ENCODE measurements around the gene MINDY4.

Gene MINDY4

DNA sequence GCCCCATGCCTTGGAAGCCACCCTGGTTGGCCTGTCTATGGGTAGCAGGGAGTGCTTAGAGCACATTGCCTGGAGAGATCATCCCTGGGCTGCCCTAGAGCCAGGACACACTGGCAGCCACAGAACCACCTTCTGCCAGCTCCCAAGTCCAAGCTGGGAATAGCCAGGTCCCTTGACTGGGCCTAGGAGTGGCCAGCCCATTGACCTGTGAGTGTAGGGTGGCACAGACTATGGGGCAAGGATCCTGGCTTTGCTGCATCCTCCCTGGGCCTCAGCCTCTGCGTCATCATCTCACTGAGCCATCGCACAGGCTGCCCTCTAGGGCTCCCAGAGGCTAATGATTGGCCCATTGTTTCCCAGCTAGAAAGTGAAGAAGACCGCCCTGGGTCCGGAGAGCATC is 147.5 kb downstream of the MINDY4 start:
- Mint-ChIP-seq H3K27ac (no peak overlapping the region), H3K4me1 (no peaks in the 10 kb centered on the region), H3K27me3 (no peaks in the 10 kb centered on the region), H3K9me3 (no peaks in the 10 kb centered on the region), H3K36me3 (no peaks in the 10 kb centered on the region), H3K4me3 (no peak overlapping the region)

DNA sequence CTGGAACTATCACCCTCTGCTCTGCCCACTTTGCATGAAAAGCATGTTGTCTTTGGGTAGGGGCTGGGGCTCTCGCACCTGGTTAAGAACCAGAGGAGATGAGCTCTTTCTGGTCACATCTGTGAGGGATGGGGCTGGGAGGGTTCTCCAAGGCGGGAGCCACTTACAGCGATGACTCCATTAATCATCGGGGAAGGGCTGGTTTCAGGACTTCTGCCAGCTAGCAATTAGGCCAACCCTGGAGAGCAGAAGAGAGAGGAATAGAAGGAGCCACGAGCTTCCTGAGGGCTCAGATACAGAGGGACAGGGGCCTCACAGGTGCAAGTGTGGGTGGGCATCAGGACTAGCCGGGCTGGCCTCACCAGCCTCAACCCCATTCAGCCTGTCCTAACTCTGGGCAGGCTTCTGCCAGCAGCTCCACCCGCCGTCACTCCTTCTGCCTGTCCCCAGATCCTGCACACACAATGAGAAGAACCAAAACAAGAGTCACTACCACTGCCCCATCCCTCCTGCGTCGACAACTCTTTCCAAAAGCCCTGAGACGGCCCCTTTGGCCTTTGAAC is 148.9 kb downstream of the MINDY4 start:
- no peak overlapping the region for H3K27ac Mint-ChIP-seq

DNA sequence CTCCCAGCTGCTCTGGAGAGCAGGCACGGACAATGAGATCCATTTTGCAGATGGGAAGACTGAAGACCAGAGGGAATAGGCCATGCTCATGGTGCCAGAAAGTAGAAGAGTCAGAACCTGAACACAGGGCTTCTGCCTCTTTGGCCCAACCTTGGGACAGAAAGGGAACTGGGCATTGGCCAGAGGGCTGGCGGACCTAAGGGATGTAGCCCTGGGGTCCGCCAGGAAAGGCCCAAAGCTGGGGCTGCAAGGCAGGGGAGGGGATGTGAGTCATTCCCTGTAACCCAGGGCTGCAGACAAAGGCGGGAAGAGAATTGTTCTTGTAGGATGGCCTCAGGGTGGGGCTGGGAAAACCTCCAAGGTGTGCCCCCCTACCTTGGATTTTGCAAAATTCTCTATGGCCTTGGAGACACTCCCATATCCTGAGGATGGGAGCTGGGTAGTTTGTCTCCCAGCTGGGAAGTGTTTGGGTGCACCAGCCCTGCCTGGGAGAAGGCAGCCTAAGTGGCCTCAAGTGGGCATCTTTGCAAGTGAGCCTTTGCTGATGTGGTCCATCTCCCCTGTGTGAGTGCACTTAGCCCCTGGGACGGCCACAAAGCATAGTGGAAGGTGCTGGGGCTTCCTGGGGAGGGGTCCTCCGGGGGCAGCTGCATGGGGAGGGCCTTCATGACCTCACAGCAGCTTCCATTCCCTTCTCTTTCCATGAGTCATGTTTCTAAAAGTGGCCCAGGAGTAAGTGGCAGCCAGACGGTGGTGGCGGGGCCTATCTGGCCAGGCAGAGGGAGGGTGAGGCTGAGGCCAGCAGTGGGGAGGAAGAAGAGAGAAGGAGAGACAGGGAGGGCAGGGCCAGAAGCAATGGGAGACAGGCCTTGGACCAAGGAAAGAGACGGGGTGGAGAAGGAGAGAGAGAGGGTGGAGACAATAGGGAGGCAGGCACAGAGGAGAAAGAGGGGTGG is 149.6 kb downstream of the MINDY4 start:
- H3K9me3 Mint-ChIP-seq, result no peaks in the 10 kb centered on the region
- no peak overlapping the region for H3K4me3 Mint-ChIP-seq
- H3K27ac Mint-ChIP-seq, result no peak overlapping the region
- no peaks in the 10 kb centered on the region for H3K27me3 Mint-ChIP-seq
- no peaks in the 10 kb centered on the region for H3K4me1 Mint-ChIP-seq
- no peaks in the 10 kb centered on the region for H3K36me3 Mint-ChIP-seq

More for the DNA sequence above, 148.9 kb downstream of the MINDY4 start:
- Mint-ChIP-seq H3K4me1 (no peaks in the 10 kb centered on the region), H3K4me3 (no peak overlapping the region), H3K36me3 (no peaks in the 10 kb centered on the region), H3K27me3 (no peaks in the 10 kb centered on the region), H3K9me3 (no peaks in the 10 kb centered on the region)

- no peaks in the 10 kb centered on the region for H3K36me3 Mint-ChIP-seq
- H3K9me3 Mint-ChIP-seq, result no peaks in the 10 kb centered on the region
- H3K27ac Mint-ChIP-seq, result no peak overlapping the region
- no peak overlapping the region for H3K4me3 Mint-ChIP-seq
- no peaks in the 10 kb centered on the region for H3K4me1 Mint-ChIP-seq
- H3K27me3 Mint-ChIP-seq, result no peaks in the 10 kb centered on the region
These were observed 150.6 kb downstream of the MINDY4 start for GRCh38 chr7:30921540-30922401.

DNA sequence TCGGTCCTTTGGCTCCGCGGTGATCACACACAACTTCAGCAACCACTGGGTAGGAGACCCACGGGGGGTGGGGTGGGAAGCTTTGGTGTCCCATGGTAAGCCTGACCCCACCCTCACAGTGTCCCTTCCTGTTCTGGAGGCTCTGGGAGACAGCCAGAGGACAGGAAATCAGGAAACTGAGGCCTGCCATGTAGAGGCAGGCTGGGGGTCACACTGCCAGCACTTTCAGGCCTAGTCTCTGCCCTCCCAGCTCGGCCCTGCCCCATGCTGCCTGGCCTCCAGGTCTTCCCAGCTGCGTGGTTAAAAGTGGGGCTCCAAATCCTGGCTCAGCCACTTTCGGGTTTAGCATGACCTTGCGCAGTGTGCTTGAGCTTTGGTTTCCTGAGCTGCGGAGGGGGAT is 151.4 kb downstream of the MINDY4 start:
- Mint-ChIP-seq H3K4me1 (no peaks in the 10 kb centered on the region), H3K27ac (no peak overlapping the region)

GRCh38 chr7:30923009-30923773 is 152.0 kb downstream of the MINDY4 start:
- H3K9me3 Mint-ChIP-seq, result no peaks in the 10 kb centered on the region
- H3K36me3 Mint-ChIP-seq, result no peaks in the 10 kb centered on the region
- H3K27me3 Mint-ChIP-seq, result no peaks in the 10 kb centered on the region
- H3K27ac Mint-ChIP-seq, result no peak overlapping the region
- H3K4me3 Mint-ChIP-seq, result no peak overlapping the region
- no peaks in the 10 kb centered on the region for H3K4me1 Mint-ChIP-seq

More for the DNA sequence above, 151.4 kb downstream of the MINDY4 start:
- no peaks in the 10 kb centered on the region for H3K9me3 Mint-ChIP-seq
- no peaks in the 10 kb centered on the region for H3K36me3 Mint-ChIP-seq
- no peak overlapping the region for H3K4me3 Mint-ChIP-seq
- H3K27me3 Mint-ChIP-seq, result no peaks in the 10 kb centered on the region

DNA sequence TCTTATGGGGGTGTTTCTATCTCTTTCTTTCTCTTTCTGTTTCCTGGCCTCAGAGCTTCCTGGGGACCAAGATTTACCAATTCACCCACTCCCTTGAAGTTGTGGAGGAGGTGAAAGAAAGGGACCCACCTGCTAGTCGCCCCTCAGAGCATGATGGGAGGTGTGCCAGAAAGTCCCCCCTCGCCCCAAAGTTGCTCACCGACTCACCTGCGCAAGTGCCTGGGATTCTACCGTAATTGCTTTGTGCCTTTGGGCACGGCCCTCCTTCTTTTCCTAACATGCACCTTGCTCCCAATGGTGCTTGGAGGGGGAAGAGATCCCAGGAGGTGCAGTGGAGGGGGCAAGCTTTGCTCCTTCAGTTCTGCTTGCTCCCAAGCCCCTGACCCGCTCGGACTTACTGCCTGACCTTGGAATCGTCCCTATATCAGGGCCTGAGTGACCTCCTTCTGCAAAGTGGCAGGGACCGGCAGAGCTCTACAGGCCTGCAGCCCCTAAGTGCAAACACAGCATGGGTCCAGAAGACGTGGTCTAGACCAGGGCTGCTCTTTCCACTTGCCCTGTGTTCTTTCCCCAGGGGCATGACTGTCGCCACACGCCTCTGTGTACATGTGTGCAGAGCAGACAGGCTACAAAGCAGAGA is 152.7 kb downstream of the MINDY4 start:
- Mint-ChIP-seq H3K27ac (no peak overlapping the region), H3K4me1 (no peaks in the 10 kb centered on the region), H3K4me3 (no peak overlapping the region), H3K27me3 (no peaks in the 10 kb centered on the region), H3K9me3 (no peaks in the 10 kb centered on the region), H3K36me3 (no peaks in the 10 kb centered on the region)

DNA sequence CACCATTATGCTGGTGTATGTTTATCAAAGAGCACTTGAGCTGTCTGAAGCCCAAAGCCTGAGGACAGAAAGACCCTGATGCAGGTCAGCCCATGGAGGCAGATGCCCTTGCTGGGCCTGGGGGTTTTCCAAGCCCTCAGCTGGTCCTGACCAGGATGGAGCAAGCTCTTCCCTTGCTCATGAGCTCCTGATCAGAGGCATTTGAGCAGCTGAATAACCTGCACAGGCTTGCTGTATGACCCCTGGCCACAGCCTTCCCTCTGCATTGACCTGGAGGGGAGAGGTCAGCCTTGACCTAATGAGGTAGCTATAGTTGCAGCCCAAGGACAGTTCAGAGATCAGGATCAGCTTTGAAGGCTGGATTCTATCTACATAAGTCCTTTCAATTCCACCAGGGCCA is 153.4 kb downstream of the MINDY4 start:
- no peaks in the 10 kb centered on the region for H3K9me3 Mint-ChIP-seq
- H3K27me3 Mint-ChIP-seq, result no peaks in the 10 kb centered on the region
- H3K27ac Mint-ChIP-seq, result no peak overlapping the region
- no peaks in the 10 kb centered on the region for H3K36me3 Mint-ChIP-seq
- no peaks in the 10 kb centered on the region for H3K4me1 Mint-ChIP-seq
- H3K4me3 Mint-ChIP-seq, result no peak overlapping the region

- H3K4me1 Mint-ChIP-seq, result no peaks in the 10 kb centered on the region
- no peak overlapping the region for H3K4me3 Mint-ChIP-seq
- no peaks in the 10 kb centered on the region for H3K9me3 Mint-ChIP-seq
- H3K36me3 Mint-ChIP-seq, result no peaks in the 10 kb centered on the region
- no peak overlapping the region for H3K27ac Mint-ChIP-seq
- no peaks in the 10 kb centered on the region for H3K27me3 Mint-ChIP-seq
These were observed 153.9 kb downstream of the MINDY4 start for GRCh38 chr7:30925117-30925516.

GRCh38 chr7:30925913-30926312 is 154.7 kb downstream of the MINDY4 start:
- Mint-ChIP-seq H3K27ac (no peak overlapping the region), H3K27me3 (no peaks in the 10 kb centered on the region), H3K4me1 (no peaks in the 10 kb centered on the region), H3K9me3 (no peaks in the 10 kb centered on the region), H3K36me3 (no peaks in the 10 kb centered on the region), H3K4me3 (no peak overlapping the region)

DNA sequence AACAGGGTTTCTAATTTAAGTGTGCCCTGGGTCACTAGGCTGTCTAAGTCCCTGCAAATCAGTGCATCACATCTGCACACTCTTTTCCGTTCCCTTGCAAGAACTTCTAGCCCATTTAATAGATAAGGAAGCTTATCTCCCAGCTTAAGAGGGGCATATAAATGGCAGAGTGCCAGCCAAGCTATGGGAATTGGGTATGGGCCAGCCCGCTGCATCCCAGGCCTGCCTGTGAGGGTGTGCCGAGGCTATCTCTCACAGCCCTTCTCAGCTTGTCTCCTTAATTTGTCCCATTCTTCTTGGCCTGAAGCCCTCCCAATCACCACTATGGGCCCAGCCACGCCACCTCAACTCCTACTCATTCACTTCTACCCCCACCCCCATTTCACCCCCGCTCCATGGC is 155.1 kb downstream of the MINDY4 start:
- H3K4me3 Mint-ChIP-seq, result no peak overlapping the region
- no peaks in the 10 kb centered on the region for H3K27me3 Mint-ChIP-seq
- no peak overlapping the region for H3K27ac Mint-ChIP-seq
- H3K36me3 Mint-ChIP-seq, result no peaks in the 10 kb centered on the region
- H3K9me3 Mint-ChIP-seq, result no peaks in the 10 kb centered on the region
- no peaks in the 10 kb centered on the region for H3K4me1 Mint-ChIP-seq

GRCh38 chr7:30927040-30927439 is 155.8 kb downstream of the MINDY4 start:
- Mint-ChIP-seq H3K27ac (no peak overlapping the region), H3K36me3 (no peaks in the 10 kb centered on the region), H3K27me3 (no peaks in the 10 kb centered on the region), H3K4me1 (no peaks in the 10 kb centered on the region), H3K4me3 (no peak overlapping the region), H3K9me3 (no peaks in the 10 kb centered on the region)

DNA sequence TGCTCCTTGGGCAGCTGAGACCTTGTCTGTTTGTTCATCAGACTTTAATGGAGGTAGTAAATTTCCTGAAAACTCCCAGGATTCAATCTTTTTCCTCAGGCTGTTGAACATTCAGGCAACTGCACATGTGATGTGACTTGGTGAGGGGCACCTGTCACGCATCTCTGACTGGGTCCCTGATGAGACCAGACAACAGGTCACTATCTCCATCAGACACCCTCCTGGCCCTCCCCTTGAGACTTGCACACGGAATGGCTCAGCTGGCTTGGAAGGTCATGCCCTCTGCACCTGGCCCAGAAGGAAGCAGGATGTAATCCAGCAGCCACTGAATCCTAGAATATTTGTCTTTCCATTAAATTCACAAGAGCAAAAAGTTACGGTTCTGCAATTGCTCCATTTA is 156.3 kb downstream of the MINDY4 start:
- H3K4me3 Mint-ChIP-seq, result no peak overlapping the region
- H3K27ac Mint-ChIP-seq, result no peak overlapping the region
- H3K36me3 Mint-ChIP-seq, result no peaks in the 10 kb centered on the region
- H3K9me3 Mint-ChIP-seq, result no peaks in the 10 kb centered on the region
- no peaks in the 10 kb centered on the region for H3K4me1 Mint-ChIP-seq
- H3K27me3 Mint-ChIP-seq, result no peaks in the 10 kb centered on the region

GRCh38 chr7:30928254-30928872 is 157.1 kb downstream of the MINDY4 start:
- H3K4me1 Mint-ChIP-seq, result no peaks in the 10 kb centered on the region
- H3K27ac Mint-ChIP-seq, result no peak overlapping the region
- no peak overlapping the region for H3K4me3 Mint-ChIP-seq

More at GRCh38 chr7:30928254-30928872, 157.1 kb downstream of the MINDY4 start:
- Mint-ChIP-seq H3K27me3 (no peaks in the 10 kb centered on the region), H3K9me3 (no peaks in the 10 kb centered on the region), H3K36me3 (no peaks in the 10 kb centered on the region)
